ENCODE measurements around the gene LRATD1. TPM values are rescaled to one million over a fixed set of nuclear protein-coding genes. Genes with fewer than 3 reads are reported as not detected.

LRATD1 gene
- total RNA-seq, 4 donors from 2014 or later: 1.9 to 12.7 (median 9.7) TPM

DNA sequence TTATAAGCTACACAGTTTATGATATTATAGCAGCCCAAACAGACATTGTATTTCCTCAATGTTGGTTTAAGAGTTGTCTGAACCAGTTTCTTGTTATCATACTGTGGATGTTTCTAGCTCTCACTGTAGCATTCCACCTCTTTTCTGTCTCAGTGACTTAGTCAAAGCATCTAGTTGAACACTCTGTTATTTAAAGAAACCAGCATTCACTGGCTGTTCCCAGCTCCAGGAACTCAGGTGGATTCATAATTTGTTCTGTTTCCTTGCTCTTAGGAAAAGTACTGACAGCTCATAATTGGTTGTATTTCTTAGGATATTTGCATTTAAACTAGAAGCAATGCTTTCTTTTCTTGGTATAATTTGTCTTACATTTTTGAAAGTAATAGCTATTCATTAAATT, 17.5 kb downstream of the LRATD1 start:
- Histone ChIP-seq H3K9me3 (no peaks in the 10 kb centered on the region), H3K27me3 (no peaks in the 10 kb centered on the region), H3K27ac (no peak overlapping the region), H3K36me3 (peaks cover 0 to 23% of the 10 kb centered on the region in 2 donors), H3K4me3 (no peak overlapping the region), H3K4me1 (no peaks in the 10 kb centered on the region)
- ATAC-seq: no peak
- TF ChIP-seq POLR2A (IDR thresholded peaks at IDR 0.05) (no peak), POLR2AphosphoS5 (IDR thresholded peaks at IDR 0.05) (no peak), EP300 (IDR thresholded peaks at IDR 0.05) (no peak), CTCF (IDR thresholded peaks at IDR 0.05) (no peak)

DNA sequence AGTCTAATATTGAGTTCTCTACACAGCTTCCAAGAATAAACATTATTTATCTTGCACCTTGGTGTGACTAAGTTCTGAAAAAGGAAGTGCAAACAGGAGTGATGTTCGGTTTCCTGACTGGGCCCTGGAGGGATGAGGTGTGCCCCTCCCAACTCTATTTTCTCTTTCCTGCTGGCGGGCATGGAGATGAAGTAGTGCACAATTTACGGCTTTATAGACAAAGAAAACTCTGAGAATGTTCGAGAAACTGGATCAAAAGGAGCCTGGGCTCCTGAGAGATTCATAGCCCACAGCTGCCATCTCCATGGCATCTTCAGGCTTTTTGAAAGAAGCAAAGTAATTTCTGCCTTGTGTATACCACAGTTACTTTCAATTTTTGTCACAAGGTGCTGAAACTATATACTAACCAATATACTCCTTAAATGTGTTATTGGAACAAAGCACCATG, 22.3 kb downstream of the LRATD1 start:
- H3K27me3 ChIP-seq: no peaks in the 10 kb centered on the region
- peaks cover 0 to 12% of the 10 kb centered on the region in 2 donors for H3K36me3 ChIP-seq
- no peak overlapping the region for H3K4me3 ChIP-seq
- H3K27ac ChIP-seq: no peak overlapping the region
- TF ChIP-seq CTCF (IDR thresholded peaks at IDR 0.05): no peak
- no peak for TF ChIP-seq POLR2A (IDR thresholded peaks at IDR 0.05)
- TF ChIP-seq POLR2AphosphoS5 (IDR thresholded peaks at IDR 0.05): no peak
- TF ChIP-seq EP300 (IDR thresholded peaks at IDR 0.05): no peak
- no peaks in the 10 kb centered on the region for H3K4me1 ChIP-seq
- no peaks in the 10 kb centered on the region for H3K9me3 ChIP-seq
- 66 to 73% methylated on average over 4 of the region's 4 CpGs for WGBS, 2 donors (ENCODE audit: low coverage in 1 of 2)
- ATAC-seq: no peak

DNA sequence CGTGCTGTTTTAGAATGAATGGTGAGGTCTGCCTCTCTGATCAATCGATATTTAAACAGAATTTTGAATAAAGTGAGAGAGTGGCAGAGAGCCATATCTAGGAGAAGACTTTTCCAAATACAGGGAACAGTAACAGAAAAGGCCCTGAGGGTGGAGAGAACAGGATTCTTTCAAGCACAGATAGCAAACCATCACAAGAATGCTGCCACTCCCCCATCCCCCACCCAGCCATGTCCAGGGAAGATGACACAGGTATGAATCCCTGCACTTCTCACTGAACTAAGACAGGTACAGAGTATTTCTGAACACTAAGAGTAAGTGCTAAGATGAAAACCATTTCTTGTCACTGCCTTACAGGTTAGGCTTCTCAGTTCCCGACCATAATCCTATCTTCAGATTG, 23.6 kb downstream of the LRATD1 start:
- TF ChIP-seq EP300 (IDR thresholded peaks at IDR 0.05): no peak
- TF ChIP-seq POLR2A (IDR thresholded peaks at IDR 0.05): no peak
- TF ChIP-seq CTCF (IDR thresholded peaks at IDR 0.05): no peak
- TF ChIP-seq POLR2AphosphoS5 (IDR thresholded peaks at IDR 0.05): no peak
- no peaks in the 10 kb centered on the region for H3K27me3 ChIP-seq
- H3K36me3 ChIP-seq: peaks cover 0 to 2% of the 10 kb centered on the region in 2 donors
- no peak for ATAC-seq
- H3K4me3 ChIP-seq: no peak overlapping the region
- no peak overlapping the region for H3K27ac ChIP-seq
- no peaks in the 10 kb centered on the region for H3K4me1 ChIP-seq
- H3K9me3 ChIP-seq: no peaks in the 10 kb centered on the region
- 87 to 93% methylated on average over 3 of the region's 3 CpGs for WGBS, 2 donors (ENCODE audit: low coverage in 1 of 2)

DNA sequence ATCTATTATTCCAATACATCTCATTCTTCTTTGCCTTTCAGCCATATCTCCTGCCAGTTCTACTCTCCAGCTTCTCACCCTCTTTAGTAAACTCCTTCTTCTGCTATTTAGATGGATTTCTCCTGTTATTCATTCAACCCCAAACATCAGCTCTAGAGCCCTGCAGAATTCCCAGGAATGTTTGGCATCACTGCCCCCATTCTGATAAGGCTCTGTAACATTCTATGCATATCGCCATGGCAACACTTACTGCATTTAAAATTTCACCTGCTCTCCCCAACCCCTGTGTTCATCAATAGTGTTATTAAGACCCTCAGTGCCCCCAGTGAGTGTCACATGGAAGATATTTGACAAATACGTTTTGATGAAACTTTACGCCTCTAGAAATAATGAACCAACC, 28.6 kb downstream of the LRATD1 start:
- no peaks in the 10 kb centered on the region for H3K4me1 ChIP-seq
- no peaks in the 10 kb centered on the region for H3K36me3 ChIP-seq
- no peaks in the 10 kb centered on the region for H3K27me3 ChIP-seq
- 92 to 100% methylated on average over 3 of the region's 3 CpGs for WGBS, 2 donors (ENCODE audit: low coverage in 1 of 2)
- H3K27ac ChIP-seq: no peak overlapping the region
- TF ChIP-seq POLR2AphosphoS5 (IDR thresholded peaks at IDR 0.05) (no peak), EP300 (IDR thresholded peaks at IDR 0.05) (no peak), CTCF (IDR thresholded peaks at IDR 0.05) (no peak), POLR2A (IDR thresholded peaks at IDR 0.05) (no peak)
- no peaks in the 10 kb centered on the region for H3K9me3 ChIP-seq
- no peak overlapping the region for H3K4me3 ChIP-seq
- ATAC-seq: no peak

DNA sequence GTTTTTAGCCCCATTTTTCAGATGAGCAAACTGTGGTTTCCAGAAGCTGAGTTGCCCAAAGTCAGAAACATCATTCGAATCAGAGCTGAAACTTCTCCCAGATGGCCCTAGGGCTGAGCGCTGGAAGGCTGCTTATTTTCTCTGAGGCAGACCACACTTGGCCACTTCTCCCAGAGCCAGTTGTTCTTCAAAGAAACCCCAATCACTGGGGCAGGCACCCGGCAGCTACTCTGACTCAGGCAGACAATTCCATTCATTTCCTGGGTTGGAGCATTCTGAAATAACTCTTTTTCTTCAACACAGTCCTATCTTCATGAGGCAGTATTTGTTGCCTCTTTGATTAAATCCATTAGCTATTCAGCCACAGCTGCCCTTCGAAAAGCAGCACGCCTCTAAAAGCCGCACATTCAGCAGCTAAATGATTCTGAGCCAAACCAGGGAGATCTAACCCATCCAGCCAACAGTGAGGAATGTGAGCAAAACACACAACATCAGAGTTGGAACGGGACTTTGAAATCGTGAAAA, 40.9 kb downstream of the LRATD1 start:
- Histone ChIP-seq H3K27ac (no peak overlapping the region), H3K9me3 (no peaks in the 10 kb centered on the region), H3K4me3 (no peak overlapping the region), H3K27me3 (no peaks in the 10 kb centered on the region), H3K36me3 (no peaks in the 10 kb centered on the region), H3K4me1 (no peaks in the 10 kb centered on the region)
- TF ChIP-seq CTCF (IDR thresholded peaks at IDR 0.05): no peak
- TF ChIP-seq EP300 (IDR thresholded peaks at IDR 0.05): no peak
- TF ChIP-seq POLR2A (IDR thresholded peaks at IDR 0.05): no peak
- no peak for TF ChIP-seq POLR2AphosphoS5 (IDR thresholded peaks at IDR 0.05)
- ATAC-seq: no peak
- WGBS, 2 donors (ENCODE audit: low coverage in 1 of 2): 59 to 68% methylated on average over 6 to 8 of the region's 8 CpGs

Measured in gastroesophageal sphincter (tissue), 4 donors.